NOMO-1 treated with dmso at 0.1 percent for 144 hours (cell line): ENCODE results near the gene IRF2BP1.
A peak's percentile ranks its signal among the peaks of the same experiment; 100 is the strongest.

ENCODE experiments used
- DNase-seq: peaks from one replicate; lab custom pipeline; 2025; ENCODE audit not compliant: unreplicated experiment; lab: John Stamatoyannopoulos, UW

Gene IRF2BP1, protein sequence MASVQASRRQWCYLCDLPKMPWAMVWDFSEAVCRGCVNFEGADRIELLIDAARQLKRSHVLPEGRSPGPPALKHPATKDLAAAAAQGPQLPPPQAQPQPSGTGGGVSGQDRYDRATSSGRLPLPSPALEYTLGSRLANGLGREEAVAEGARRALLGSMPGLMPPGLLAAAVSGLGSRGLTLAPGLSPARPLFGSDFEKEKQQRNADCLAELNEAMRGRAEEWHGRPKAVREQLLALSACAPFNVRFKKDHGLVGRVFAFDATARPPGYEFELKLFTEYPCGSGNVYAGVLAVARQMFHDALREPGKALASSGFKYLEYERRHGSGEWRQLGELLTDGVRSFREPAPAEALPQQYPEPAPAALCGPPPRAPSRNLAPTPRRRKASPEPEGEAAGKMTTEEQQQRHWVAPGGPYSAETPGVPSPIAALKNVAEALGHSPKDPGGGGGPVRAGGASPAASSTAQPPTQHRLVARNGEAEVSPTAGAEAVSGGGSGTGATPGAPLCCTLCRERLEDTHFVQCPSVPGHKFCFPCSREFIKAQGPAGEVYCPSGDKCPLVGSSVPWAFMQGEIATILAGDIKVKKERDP

GRCh38 chr19:45885556-45886426 lies at the start of gene IRF2BP1:
TSS of gene IRF2BP1 (minus strand) at chr19:45886141. CDS start at chr19:45885774, 367 bp downstream.
- DNase-seq, result peak; percentile 88

GRCh38 chr19:45935267-45935666 lies 49.3 kb upstream of the IRF2BP1 start:
- no peak for DNase-seq

GRCh38 chr19:45934551-45935230 lies 48.8 kb upstream of the IRF2BP1 start:
- DNase-seq, result no peak

DNA sequence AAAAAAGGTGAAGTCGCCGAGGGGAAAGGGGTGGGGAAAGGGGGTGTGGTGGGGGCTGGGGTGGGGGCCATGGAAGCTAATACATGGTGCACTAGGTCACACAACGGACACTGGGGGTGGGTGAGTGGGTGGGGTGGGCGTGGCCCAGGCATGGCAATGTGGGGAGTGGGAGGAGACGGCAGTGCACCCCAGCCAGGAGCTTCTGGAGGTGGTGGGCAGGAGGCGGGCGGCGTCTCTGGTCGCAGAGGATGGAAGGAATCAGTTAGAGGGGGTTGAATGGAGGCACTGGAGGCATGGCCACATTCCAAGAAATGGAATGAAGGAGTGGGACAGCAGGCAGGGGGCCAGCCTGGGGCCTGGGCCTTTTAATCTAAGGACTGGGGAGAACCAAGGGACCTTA lies 47.8 kb upstream of the IRF2BP1 start:
- no peak for DNase-seq

DNA sequence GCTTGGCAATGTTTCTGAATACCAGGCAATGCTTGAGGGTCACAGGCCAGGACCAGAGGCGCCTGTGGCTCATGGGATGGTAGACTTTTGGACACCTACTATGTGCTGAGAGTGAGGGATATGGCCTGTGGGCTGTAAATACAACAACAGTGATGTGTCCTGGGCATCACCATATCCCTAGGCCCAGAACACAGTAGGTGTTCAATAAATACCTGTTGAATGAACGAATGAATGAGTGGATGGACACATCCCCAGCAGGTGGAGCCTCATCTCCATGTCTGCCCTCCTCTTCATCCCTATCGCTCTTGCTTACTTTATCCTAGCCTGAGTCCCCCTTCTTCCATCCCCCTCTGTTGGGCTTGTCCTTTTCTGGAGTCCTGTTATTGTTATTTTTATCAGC lies 45.1 kb upstream of the IRF2BP1 start:
- DNase-seq, result no peak

DNA sequence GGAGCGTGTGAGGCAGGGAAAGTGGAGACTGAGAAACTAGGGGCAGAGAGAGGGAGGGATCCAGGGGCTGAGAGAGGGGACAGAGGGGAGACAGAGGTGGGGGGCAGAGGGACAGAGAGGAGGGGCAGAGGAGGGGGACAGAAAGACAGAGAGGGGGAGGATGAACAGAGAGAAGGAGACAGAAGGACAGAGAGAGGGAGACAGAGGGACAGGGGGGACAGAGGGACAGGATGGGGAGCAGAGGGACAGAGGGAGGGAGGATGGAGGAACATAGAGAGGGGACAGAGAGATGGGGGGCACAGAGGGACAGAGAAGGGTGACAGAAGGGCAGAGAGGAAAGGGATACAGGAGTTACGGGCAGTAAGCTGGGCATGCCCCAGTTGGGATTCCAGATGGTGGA lies 43.3 kb upstream of the IRF2BP1 start:
- no peak for DNase-seq

- DNase-seq, result peak; percentile 82
Observed at GRCh38 chr19:45927565-45928261, 41.8 kb upstream of the IRF2BP1 start.

GRCh38 chr19:45924891-45925447 lies 39.0 kb upstream of the IRF2BP1 start:
- no peak for DNase-seq

DNA sequence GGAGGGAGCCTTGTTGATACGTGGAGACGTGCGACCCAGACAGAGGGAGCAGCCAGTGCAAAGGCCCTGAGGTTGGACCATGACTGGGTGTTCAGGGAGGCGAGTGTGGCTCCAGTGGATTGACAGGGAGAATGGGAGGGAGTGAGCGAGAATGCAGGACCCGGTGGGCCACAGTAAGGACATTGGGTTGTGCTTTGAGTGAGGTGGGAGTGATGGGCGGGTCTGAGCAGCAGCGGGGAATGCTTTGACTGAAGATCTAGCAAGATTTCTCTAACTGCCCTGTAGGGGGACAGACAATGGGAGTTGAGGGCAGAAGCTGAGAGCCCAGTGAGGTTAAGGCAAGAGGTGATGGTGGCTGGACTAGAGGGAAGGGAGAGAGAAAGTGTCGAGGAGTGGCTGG lies 36.3 kb upstream of the IRF2BP1 start:
- DNase-seq, result no peak

GRCh38 chr19:45920458-45920857 lies 34.5 kb upstream of the IRF2BP1 start:
- DNase-seq, result no peak

- DNase-seq, result no peak
Observed at GRCh38 chr19:45919678-45920077, 33.7 kb upstream of the IRF2BP1 start.

DNA sequence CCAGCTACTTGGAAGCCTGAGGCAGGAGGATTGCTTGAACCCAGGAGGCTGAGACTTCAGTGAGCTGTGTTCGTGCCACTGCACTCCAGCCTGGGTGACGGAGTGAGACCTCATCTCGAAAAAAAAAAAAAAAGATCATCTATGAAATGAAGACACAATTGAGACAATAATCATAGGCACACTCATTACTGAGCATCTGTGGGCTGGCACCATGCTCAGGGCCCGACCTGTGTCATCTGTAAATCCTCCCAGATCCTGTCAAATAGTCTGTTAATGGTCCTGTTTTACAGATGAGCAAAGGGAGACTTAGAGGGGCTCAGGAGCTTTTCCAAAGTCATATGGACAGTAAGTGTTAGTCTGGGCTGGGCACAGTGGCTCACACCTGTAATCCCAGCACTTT lies 32.8 kb upstream of the IRF2BP1 start:
- no peak for DNase-seq

- DNase-seq, result no peak
Observed at GRCh38 chr19:45917421-45918091, 31.6 kb upstream of the IRF2BP1 start.

DNA sequence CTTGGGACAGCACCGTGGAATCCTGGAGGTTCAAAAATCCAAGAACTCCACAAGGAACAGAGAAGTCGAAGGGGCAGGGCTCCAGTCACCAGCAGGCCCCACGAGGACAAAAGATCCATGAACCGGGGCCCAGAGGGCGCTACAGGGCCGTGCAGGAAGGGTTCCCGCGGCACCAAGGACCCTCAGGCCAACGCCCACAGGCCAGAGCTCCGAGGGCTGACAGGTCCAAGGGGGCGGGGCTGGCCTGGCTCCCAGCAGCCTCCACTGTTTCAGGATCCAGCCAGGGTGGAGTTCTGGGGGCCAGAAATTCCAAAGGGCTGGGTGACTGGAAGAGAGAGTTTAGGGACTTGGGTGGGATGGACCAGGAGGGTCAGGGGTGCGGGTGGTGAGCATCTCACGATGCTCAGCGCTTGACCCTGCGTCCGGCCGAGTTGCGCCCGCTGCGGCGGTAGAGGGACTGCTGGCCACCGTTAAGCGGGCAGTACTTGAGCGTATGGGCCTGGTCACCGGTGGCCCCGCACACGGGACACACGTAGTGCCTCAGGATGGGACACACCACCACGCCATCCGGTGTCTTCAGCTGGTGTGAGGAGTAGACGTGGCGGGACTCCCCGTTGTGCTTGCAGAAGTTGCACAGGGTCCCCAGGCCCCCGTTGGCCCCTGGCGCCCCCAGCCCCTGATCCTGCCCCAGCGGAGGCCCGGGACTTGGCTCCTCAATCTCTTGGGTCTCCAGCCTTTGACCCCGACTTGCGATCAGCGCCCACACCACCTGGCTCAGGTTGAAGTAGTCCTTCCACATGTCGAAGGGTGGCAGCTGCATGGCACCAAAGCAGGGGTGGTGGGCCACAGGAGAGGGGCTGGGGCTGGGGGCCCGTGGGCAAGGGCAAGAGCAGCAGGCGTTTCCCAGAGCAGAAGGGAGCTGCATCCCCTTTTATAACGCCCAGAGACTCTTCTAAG lies 28.2 kb upstream of the IRF2BP1 start, which contains the start of gene NANOS2:
TSS of gene NANOS2 (minus strand) at position 905 of the 957 bp plus-strand sequence. CDS start at position 820, 85 bp downstream.
- no peak for DNase-seq

DNA sequence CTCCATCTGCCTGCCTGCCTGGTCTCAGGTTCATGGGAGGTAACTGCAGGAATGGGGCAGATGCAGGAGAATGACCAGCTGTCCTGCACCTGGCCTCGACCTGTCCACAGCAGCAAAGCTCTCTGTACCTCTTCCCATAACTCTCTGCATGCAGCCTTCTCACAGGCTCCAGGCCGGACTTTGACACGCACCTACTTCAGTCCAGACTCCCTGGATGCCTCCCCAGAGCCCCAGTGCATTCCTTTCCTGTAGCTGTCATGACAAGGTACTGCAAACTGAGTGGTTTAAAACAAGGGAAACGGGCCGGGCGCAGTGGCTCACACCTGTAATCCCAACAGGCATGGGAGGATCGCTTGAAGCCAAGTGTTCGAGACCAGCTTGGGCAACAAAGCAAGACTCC lies 25.4 kb upstream of the IRF2BP1 start:
- no peak for DNase-seq

- DNase-seq, result no peak
Observed at GRCh38 chr19:45908956-45909355, 23.0 kb upstream of the IRF2BP1 start.

DNA sequence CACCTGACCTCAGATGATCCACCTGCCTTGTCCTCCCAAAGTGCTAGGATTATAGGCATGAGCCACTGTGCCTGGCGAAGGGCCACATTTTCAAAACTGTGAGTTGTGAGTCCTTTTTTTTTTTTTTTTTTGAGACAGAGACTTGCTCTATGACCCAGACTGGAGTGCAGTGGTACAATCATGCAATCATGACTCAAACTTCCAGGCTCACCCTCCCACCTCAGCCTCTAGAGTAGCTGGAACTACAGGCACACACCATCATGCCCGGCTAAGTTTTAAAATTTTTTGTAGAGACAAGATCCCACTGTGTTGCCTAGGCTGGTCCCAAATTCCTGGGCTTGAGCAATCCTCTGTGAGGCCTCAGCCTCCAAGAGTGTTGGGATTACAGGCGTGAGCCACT lies 20.3 kb upstream of the IRF2BP1 start:
- DNase-seq, result no peak

GRCh38 chr19:45905011-45905410 lies 19.1 kb upstream of the IRF2BP1 start:
- no peak for DNase-seq
